SK-N-MC (cell line): ENCODE data around the gene ANKRD36C.
"Not testable (repeated sequence)": the region's sequence is repeated elsewhere in the genome, so short reads cannot be mapped to it uniquely, and the experiment has no call there.

Experiments
- EZH2 ChIP-seq: fragments of 200-600 bp; sonication (generic); IDR thresholded peaks from one replicate; pipeline ENCODE4 v1.6.1; 2017; ENCODE audit warnings: antibody characterized with exemption
- FOXP2 ChIP-seq: optimal IDR thresholded peaks from 2 replicates; pipeline ENCODE3; 2011; ENCODE audit warnings: mild to moderate bottlenecking, moderate library complexity; ENCODE audit not compliant: insufficient read depth; ENCODE audit errors: extremely low read length, control extremely low read depth
- POLR2AphosphoS5 ChIP-seq: IDR thresholded peaks from 2 replicates; pipeline ENCODE4 v1.6.1; 2012; ENCODE audit warnings: mild to moderate bottlenecking, low read depth, low read length, borderline replicate concordance

DNA sequence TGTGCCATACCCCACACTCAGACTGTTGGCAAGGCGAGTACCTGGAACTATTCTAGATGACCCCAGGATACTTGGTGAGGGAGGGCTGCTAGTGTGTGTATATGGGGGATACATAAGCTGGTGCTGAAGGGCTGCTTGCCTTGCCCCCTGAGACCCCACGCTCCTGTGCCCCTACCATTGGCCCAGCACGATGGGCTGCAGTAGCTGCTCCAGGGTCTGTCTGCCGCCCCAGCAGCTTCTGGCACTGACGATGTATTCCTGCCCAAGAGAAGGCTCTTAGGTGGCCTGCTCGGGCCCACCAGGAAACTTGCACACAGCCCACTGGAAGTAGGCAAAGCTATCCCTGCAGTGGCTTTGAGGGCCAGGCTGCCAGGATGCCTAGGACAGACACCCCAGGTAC, 34.1 kb upstream of the ANKRD36C start:
- TF ChIP-seq EZH2, POLR2AphosphoS5, FOXP2: not testable (repeated sequence)
